ENCODE results near the gene SMAD1.
"Not testable (repeated sequence)": the region's sequence is repeated elsewhere in the genome, so short reads cannot be mapped to it uniquely, and the experiment has no call there.

The SMAD1 gene

DNA sequence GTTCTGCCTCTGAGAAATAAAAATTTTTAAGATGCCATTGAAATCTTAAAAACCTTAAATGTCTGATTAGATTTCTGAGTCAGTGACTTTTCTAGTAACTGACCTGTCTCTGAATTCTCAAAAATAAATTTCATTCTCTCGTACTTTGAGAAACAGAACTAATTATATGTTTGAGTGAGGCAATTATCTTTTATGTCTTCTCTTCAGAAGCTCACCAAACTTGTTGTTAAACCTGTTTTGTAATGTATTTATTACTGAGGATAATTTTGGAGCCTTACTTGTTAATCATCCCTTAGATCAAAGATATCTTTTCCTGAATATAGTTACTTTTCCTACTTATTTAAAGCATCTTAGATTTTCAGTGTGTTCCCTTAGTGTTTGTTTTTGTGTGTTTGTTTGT lies 73.0 kb downstream of the SMAD1 start:
- in situ Hi-C loops (cut with MboI; ENCODE audit: low sequenced_read_pairs), result loop anchor here (25.0 kb wide), 1 partner anchor 317 kb away; no protein-coding TSS in a partner anchor

GRCh38 chr4:145557720-145558119 lies 76.1 kb downstream of the SMAD1 start:
- in situ Hi-C loops (cut with MboI; ENCODE audit: low sequenced_read_pairs), result loop anchor here (25.0 kb wide), 1 partner anchor 320 kb away; no protein-coding TSS in a partner anchor

- in situ Hi-C loops (cut with MboI; ENCODE audit: low sequenced_read_pairs), result loop anchor here (25.0 kb wide), 1 partner anchor 326 kb away; no protein-coding TSS in a partner anchor
Observed at GRCh38 chr4:145563293-145563985, 81.8 kb downstream of the SMAD1 start.

- in situ Hi-C loops (cut with MboI; ENCODE audit: low sequenced_read_pairs), result loop anchor here (25.0 kb wide), 1 partner anchor 327 kb away; no protein-coding TSS in a partner anchor
Observed at GRCh38 chr4:145564540-145564939, 82.9 kb downstream of the SMAD1 start.

GRCh38 chr4:145565328-145565727 lies 83.7 kb downstream of the SMAD1 start:
- in situ Hi-C loops (cut with MboI; ENCODE audit: low sequenced_read_pairs), result loop anchor here (25.0 kb wide), 1 partner anchor 328 kb away; no protein-coding TSS in a partner anchor

DNA sequence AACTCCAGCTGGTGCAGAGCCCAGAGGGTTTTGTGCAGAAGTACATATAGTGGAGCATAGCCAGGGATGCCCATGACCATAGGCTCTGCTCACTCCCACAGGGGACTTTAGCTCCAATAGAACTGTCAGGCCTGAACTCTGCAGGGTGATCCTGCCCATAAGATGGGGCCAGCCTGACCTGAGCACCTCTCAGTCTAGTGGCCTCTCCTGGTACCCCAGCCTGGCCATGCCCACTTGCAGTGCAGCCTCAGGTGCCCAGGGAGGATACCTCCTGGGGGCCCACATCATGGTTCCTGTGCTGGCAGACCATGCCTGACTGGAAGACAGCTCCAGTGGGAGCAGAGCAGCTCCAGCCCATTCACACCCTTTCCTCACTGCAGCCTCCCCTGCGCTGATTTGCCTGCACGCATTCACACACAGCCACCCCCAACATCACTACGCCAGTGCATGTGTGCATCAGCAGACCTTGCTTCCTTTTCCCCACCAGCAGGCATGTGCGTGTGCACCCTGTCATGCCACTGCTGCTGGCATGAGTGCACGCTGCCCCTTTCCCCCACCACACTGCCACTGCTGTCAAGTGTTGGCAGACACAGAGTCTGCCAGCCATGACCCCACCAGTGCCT lies 84.5 kb downstream of the SMAD1 start:
- in situ Hi-C loops (cut with MboI; ENCODE audit: low sequenced_read_pairs), result loop anchor here (25.0 kb wide), 1 partner anchor 329 kb away; no protein-coding TSS in a partner anchor

DNA sequence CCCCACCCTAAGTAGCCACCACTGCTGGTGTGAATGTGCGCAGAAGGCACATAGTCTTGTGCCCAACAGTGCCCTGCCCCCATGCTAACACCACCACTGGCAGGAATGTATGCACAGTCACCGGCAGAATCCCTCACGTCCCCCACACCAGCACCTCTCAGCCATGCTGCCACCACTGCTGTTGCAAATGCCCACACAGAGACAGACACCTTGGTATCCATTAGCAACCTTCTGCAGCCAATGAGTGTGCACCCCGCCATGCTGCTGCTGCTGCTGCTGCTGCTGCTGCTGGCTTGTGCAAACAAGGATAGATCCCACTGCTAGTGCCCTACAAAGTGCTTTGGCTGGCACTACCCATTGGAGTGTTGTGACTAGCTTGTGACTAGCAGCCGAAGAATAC lies 85.1 kb downstream of the SMAD1 start:
- in situ Hi-C loops (cut with MboI; ENCODE audit: low sequenced_read_pairs), result loop anchor here (25.0 kb wide), 1 partner anchor 329 kb away; no protein-coding TSS in a partner anchor

DNA sequence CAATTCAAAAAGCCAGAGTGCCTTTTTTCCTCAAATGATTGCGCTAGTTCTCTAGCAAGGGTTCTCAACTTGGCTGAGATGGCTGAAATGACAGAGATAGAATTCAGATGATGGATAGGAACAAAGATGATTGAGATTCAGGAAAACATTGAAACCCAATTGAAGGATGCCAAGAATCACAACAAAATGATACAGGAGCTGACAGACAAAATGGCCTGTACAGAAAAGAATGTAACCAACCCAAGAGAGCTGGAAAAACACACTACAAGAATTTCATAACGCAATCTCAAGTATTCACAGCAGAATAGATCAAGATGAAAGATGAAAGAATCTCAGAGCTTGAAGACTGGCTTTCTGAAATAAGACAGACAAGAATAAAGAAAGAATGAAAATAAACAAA lies 85.9 kb downstream of the SMAD1 start:
- in situ Hi-C loops (cut with MboI; ENCODE audit: low sequenced_read_pairs), result loop anchor here (25.0 kb wide), 1 partner anchor 330 kb away; no protein-coding TSS in a partner anchor

GRCh38 chr4:145574546-145574945 lies 92.9 kb downstream of the SMAD1 start:
- in situ Hi-C loops (cut with MboI; ENCODE audit: low sequenced_read_pairs), result loop anchor here (25.0 kb wide), 1 partner anchor 337 kb away; no protein-coding TSS in a partner anchor

DNA sequence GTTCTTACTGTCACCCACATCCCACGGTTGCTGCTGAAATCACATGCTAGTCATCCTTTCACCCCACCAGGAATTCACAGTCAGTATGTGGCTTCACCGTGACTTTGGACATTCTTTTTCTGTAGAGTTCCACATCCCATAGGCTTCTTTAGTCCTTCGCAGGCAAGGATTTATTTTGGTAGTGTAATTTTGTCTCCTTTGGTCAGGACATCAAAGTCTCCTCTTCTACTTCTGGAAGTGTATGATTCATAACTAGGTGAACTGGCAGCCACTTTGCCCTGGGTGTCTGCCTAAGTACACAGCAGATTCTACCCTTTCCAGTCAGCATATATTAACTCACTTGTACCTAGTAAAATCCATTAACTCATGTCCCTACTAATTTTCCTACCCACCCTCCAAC lies 99.3 kb downstream of the SMAD1 start:
- in situ Hi-C loops (cut with MboI; ENCODE audit: low sequenced_read_pairs), result no loop called here

GRCh38 chr4:145583191-145584055 lies 101.8 kb downstream of the SMAD1 start:
- in situ Hi-C loops (cut with MboI; ENCODE audit: low sequenced_read_pairs), result no loop called here

DNA sequence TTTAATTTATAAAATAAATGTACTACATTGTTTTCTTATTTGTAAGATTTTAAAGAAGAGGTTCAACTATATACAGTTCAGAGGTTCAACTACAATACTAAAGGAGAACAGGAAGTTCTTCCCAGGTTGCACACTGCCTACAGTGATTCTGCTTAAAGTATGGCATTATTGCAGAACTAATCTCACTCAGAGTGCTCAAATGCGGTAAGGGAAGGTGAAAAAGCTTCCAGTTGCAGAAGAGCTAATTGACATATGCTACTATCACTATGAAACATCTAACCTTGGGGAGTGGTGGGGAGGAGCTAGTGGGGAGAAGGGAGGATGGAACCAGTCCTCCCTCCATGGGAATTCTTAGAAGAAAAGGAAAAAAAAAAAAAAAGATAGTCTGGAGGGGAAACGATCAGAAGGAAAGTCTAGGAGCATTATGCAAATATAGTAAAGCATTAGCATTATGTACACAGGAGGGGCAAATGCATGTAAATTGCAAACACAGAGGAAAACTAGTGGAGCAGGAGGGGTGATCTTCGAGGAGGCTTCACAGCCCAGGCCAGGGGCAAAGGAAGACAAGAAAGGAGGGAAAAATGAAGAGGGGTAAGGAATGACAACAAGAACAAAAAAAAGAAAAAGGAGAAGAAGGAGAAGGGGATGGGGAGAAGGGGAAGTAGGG lies 105.6 kb downstream of the SMAD1 start:
- in situ Hi-C loops (cut with MboI; ENCODE audit: low sequenced_read_pairs), result no loop called here

GRCh38 chr4:145589381-145589780 lies 107.7 kb downstream of the SMAD1 start:
- in situ Hi-C loops (cut with MboI; ENCODE audit: low sequenced_read_pairs), result not testable (repeated sequence)

- in situ Hi-C loops (cut with MboI; ENCODE audit: low sequenced_read_pairs), result no loop called here
Observed at GRCh38 chr4:145589916-145590702, 108.5 kb downstream of the SMAD1 start.

- in situ Hi-C loops (cut with MboI; ENCODE audit: low sequenced_read_pairs), result no loop called here
Observed at GRCh38 chr4:145602129-145602760, 120.6 kb downstream of the SMAD1 start.

- in situ Hi-C loops (cut with MboI; ENCODE audit: low sequenced_read_pairs), result no loop called here
Observed at GRCh38 chr4:145605941-145606340, 124.3 kb downstream of the SMAD1 start.
